ENCODE data around the gene ENG. TPM values are rescaled to one million over a fixed set of nuclear protein-coding genes. Genes with fewer than 3 reads are reported as not detected.

Gene ENG
- total RNA-seq, 4 donors from 2014 or later = 34.3 to 200 (median 120) TPM

- no peak for TF ChIP-seq CTCF (IDR thresholded peaks at IDR 0.05)
- ATAC-seq (ENCODE audit: low FRiP score) = no peak
- DNase-seq (ENCODE audit: low spot score) = no peak
Measured at GRCh38 chr9:127854960-127855359, 502 bp upstream of the ENG start.

DNA sequence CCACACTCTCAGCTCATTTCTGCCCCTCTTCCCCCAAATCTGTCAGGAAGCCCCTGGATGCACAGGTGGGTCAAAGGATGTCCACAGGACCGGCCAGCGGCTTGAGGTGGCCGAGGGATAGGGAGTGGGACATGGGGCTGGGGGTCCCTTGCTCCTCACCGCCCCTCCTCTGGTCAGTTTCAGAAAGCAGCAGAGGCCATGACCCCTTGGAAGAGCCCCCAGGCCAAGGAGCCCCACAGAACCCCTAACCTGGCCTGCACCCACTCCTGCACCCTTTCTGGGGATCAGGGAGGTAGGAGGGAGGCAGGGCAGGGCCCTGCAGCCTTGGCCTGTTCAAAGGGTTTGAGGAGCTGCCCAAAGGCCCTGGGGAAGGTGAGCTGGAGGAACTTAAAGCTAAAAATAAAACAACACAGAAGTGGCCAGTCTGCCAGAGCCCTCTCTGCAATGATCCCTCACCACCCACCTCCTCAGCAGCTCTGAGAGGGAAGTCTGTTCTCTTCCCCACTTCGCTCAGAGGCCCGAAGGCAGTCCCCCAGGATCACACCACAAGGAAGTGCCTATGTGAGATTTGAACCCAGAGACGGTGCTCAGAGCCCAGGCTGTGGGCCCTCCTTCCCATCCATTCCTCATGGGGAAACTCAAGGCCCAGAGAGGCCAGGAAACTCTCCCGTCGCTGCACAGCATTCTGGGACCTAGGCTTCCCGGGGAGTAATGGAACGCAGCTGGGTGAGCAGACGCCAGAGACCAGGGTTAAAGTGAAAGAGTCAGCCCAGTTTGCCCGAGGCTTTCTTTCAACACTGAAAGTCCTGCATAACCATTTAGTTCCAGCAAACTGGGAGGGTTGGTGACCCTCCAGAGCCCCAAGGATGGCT, 910 bp downstream of the ENG start:
- ATAC-seq (ENCODE audit: low FRiP score) (no peak), DNase-seq (ENCODE audit: low spot score) (no peak)
- TF ChIP-seq CTCF (IDR thresholded peaks at IDR 0.05) = no peak

DNA sequence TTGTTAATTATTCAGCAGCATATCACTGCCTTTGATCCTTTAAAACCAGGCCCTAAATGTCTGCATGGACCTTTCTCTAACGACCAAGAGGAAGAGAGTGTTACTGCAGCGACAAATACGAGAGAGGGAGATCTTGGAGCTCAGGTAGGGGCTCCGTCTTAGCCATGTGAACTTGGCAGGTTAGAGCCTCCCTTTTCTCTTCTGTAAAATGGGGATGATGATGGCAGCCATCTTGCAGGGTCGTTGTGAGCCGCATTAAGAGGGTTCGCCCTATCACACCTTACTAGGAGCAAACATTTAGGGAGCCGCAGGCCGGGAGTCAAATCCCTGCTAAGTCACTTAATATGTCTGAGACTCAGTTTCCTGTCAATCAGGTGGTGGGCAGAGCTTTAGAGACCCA, 1.6 kb downstream of the ENG start:
- no peak for DNase-seq (ENCODE audit: low spot score)
- no peak for TF ChIP-seq CTCF (IDR thresholded peaks at IDR 0.05)
- ATAC-seq (ENCODE audit: low FRiP score) = no peak

DNA sequence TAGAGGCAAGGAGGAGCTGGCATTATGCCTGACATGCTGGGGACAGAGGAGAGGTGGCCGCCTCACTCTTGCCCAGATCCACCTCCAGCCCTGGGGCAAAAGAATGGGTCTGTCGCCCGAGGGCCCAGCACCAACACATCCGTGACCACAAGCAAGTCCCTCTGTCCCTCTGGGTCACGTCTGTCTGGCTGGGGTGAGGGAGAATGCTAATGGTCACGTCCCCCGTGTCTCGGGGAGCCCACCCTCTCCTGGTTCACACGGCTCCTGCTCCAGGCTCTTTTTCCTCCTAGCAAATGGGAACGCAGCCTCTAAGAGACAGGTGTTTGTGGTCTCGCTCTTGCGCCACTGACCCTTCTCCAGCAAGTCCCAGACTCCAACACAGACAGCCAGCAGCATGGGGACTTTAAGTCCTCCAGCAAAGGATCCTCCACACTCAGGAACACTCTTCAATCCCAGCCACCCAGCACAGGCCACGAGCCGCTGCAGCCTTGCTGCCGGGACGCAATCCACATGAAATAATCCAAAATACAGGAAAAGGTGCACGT, 4.1 kb downstream of the ENG start:
- ATAC-seq (ENCODE audit: low FRiP score) (no peak), DNase-seq (ENCODE audit: low spot score) (no peak)
- no peak for TF ChIP-seq CTCF (IDR thresholded peaks at IDR 0.05)

DNA sequence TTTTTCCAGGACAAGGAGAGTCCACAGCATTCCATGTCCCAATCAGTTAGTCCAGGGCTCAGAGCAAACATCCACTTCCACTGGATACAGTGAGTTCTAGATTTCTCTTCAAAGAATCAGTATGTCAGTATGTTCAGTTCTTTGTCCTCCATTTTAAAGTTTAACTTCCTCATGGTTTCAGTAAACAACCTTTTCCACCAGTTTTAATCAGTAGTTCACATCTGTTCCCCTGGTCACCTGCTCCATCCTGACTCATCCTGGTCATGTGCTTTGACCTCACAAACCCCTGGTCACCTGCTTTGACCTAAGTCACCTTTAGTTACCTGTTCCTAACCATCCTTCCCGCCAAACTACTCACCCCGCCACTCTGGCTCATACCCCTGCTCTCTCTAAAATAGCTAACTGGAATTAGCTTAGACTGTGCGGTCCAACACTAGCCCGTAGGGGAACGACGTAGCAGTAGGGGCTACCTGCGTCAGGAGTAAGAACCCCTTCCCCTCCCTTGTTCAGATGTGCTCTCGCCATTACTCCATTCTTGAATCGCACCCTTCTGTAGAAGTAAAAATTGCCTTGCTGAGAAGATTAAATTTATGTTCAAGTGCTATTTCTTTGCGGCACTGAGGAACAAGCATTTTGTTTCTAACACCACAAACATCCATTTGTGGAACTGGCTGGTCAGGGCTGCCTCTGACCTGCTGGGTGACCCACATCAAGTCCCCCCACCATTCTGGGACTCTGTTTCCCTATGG, 5.5 kb downstream of the ENG start:
- no peak for DNase-seq (ENCODE audit: low spot score)
- no peak for ATAC-seq (ENCODE audit: low FRiP score)
- TF ChIP-seq CTCF (IDR thresholded peaks at IDR 0.05) = no peak

DNA sequence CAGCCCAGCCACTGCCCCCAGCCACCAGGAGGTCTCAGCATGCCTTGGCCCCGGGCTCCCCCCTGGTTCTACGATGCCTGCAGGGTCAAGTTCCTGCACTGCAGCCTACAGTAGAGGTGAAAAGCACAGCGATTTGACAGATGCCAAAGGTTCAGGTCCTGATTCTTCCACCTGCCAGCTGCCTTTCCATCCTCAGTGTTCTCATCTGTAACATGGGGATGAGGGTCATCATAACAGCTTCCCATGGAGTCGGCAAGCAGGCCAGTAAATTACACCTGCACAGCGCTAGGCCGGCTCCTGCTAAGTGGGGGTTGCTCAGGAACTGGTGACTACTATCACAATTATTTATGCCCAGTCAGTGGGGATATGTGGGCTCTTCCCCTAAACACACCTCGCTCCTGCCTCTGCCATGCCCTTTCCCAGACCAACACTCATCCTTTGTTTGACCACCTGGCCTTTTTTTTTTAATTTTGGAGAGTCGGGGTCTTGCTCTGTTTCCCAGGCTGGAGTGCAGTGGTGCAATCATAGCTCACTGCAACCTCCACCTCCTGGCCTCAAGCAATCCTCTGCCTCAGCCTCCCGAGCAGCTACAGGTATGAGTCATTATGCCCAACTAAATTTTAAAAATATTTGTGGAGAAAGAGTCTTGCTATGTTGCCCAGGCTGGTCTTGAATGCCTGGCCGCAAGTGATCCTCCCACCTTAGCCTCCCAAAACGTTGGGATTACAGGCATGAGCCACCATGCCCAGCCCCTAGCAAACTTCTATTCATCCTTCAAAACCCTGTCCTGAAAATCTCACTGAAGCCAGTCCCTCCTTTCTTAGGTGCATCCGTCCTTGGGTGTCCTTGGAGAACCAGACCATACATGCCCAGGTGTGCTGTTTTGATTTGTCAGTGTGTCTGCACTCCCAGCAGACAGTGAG, 6.4 kb downstream of the ENG start:
- no peak for TF ChIP-seq CTCF (IDR thresholded peaks at IDR 0.05)
- ATAC-seq (ENCODE audit: low FRiP score) (no peak), DNase-seq (ENCODE audit: low spot score) (no peak)
